Superior temporal gyrus (tissue), 1 donor: Measurements from ENCODE around the gene ATP13A4.

Source experiments
- DNase-seq: peaks from one replicate; pipeline ENCODE4 v3.0.0-alpha.2; 2016; ENCODE audit errors: extremely low spot score

The ATP13A4 gene

GRCh38 chr3:193403307-193403706 is 151.4 kb downstream of the ATP13A4 start:
- no peak for DNase-seq

GRCh38 chr3:193400304-193400703 is 154.4 kb downstream of the ATP13A4 start:
- peak; percentile 37 for DNase-seq

- no peak for DNase-seq
These were observed 158.0 kb downstream of the ATP13A4 start for GRCh38 chr3:193396451-193397244.

- no peak for DNase-seq
These were observed 162.8 kb downstream of the ATP13A4 start for GRCh38 chr3:193391902-193392301.

GRCh38 chr3:193389335-193389734 is 165.4 kb downstream of the ATP13A4 start:
- no peak for DNase-seq

GRCh38 chr3:193388361-193388760 is 166.3 kb downstream of the ATP13A4 start:
- no peak for DNase-seq

- no peak for DNase-seq
These were observed 167.1 kb downstream of the ATP13A4 start for GRCh38 chr3:193387596-193387995.

GRCh38 chr3:193378706-193379105 is 176.0 kb downstream of the ATP13A4 start, which contains the start of gene ATP13A5:
TSS of gene ATP13A5 (minus strand) at chr3:193378753. CDS start at chr3:193378725, 28 bp downstream.
- no peak for DNase-seq

GRCh38 chr3:193377591-193377990 is 177.1 kb downstream of the ATP13A4 start:
- DNase-seq: no peak

DNA sequence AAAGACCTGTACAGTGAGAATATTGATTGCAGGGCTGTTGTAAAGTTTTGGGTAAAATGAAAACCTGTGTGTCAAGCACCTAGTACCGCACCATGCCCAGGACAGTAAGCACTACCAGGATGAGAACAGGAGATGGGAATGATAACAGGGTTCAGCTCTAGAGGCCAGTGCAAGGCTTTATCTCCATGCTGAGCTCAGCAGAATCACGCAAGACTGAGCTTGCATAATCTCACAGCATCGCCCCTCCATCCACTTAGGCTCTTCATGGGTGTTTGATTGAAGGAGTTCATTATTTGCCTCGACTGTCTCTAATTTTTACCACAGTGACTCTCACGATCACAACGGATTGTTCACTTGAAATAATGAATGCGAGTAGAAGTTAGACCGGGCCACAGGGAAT is 179.1 kb downstream of the ATP13A4 start:
- no peak for DNase-seq

DNA sequence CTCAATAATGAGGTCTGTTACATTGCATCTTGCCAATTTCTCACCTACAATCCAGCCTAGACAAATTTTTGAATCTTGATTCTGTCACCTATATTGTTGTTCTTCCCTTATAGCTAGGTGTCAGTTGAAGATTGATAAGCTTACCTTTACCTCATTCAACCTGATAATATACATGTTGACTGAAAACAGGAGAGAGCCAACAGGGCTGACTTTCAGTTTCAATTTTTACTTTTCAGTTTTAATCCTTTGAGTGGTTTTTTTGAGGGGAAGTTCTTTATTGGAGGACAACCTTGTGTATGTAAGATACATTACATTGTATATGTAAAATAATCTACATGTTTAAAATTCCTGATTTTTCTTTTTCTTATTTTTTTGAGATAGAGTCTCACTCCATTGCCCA is 181.9 kb downstream of the ATP13A4 start:
- no peak for DNase-seq

- no peak for DNase-seq
These were observed 186.8 kb downstream of the ATP13A4 start for GRCh38 chr3:193367868-193368267.

- DNase-seq: no peak
These were observed 197.4 kb downstream of the ATP13A4 start for GRCh38 chr3:193357291-193357690.

GRCh38 chr3:193354423-193354822 is 200.3 kb downstream of the ATP13A4 start:
- DNase-seq: no peak
